Lung (tissue), 12 donors: ENCODE results near the gene CPTP. TPM values are rescaled to one million over a fixed set of nuclear protein-coding genes. Genes with fewer than 3 reads are reported as not detected.

Experiments used
- ATAC-seq: fragments of 200-7000 bp; cut with Tn5 transposase; one replicate; pipeline ENCODE4 v1.9.1; 2020; ENCODE audit warnings: moderate number of reproducible peaks; ENCODE audit not compliant: insufficient read depth, low FRiP score
- DNase-seq, 3 donors: peaks; one replicate each; pipeline ENCODE4 v3.0.0-alpha.2; 2013 to 2017
- H3K27ac ChIP-seq, 2 donors: one replicate each; pipeline ENCODE4 v1.5.1; 2013; ENCODE audit warnings: mild to moderate bottlenecking in 2 of 2, moderate library complexity in 2 of 2, control low read depth in 1 of 2, inconsistent platforms in 1 of 2, low read depth in 1 of 2, low read length in 1 of 2
- H3K27me3 ChIP-seq, 3 donors: one replicate each; pipeline ENCODE4 v1.5.1; 2013; ENCODE audit warnings: low read length in 2 of 3; ENCODE audit not compliant: control insufficient read depth in 3 of 3, insufficient read depth in 3 of 3
- H3K36me3 ChIP-seq, 4 donors: one replicate each; pipeline ENCODE4 v1.5.1; 2013; ENCODE audit warnings: low read length in 4 of 4, mild to moderate bottlenecking in 1 of 4, moderate library complexity in 1 of 4; ENCODE audit not compliant: control insufficient read depth in 4 of 4, insufficient read depth in 4 of 4
- H3K4me1 ChIP-seq, 5 donors: one replicate each; pipeline ENCODE4 v1.5.1; 2013; ENCODE audit warnings: low read length in 5 of 5, mild to moderate bottlenecking in 2 of 5, moderate library complexity in 1 of 5; ENCODE audit not compliant: control insufficient read depth in 5 of 5, insufficient read depth in 5 of 5
- H3K4me3 ChIP-seq: one replicate; pipeline ENCODE4 v1.5.1; 2013; ENCODE audit warnings: mild to moderate bottlenecking, control low read depth, moderate library complexity
- H3K9ac ChIP-seq, 2 donors: one replicate each; pipeline ENCODE4 v1.5.1; 2013; ENCODE audit warnings: low read length in 2 of 2, control low read depth in 1 of 2; ENCODE audit not compliant: insufficient read depth in 1 of 2
- H3K9me3 ChIP-seq, 4 donors: one replicate each; pipeline ENCODE4 v1.5.1; 2013; ENCODE audit warnings: low read length in 3 of 4, mild to moderate bottlenecking in 1 of 4, moderate library complexity in 1 of 4; ENCODE audit not compliant: control insufficient read depth in 4 of 4, insufficient read depth in 3 of 4
- CTCF ChIP-seq: IDR thresholded peaks from 2 replicates; pipeline ENCODE4 v1.5.1; 2012; ENCODE audit warnings: mild to moderate bottlenecking; ENCODE audit errors: control extremely low read depth, extremely low read depth
- WGBS, 2 donors: extraction: QIAGEN DNeasy Blood & Tissue Kit; methylation state at CpG; one replicate each; pipeline ENCODE4 v1.1.7; 2013; 5-methylcytosine and 5-hydroxymethylcytosine counted together
- polyA plus RNA-seq, 2 donors: library from polyadenylated mRNA; stranded (reverse); fragments of 200-250 nt; gene quantifications; one replicate each; pipeline ENCODE4 v1.2.1, GENCODE V29; 2013
- total RNA-seq, 2 donors: library from RNA; depleted of rRNA in 1 of 2; stranded (reverse); fragments of >200 nt in 1 of 2; gene quantifications; one replicate each; pipeline ENCODE4 v1.2.1, GENCODE V29; 2014 to 2021
- donor health status: control.
- donor health status: control.
- donor health status: Bipolar disorder and iron deficiency.
- donor health status: healthy.
- donor health status: DM: yes; HTN: yes; CAD: no.

Gene CPTP
- total and polyA plus RNA-seq, 4 donors: 10.9 to 32.0 (median 19.2) TPM

DNA sequence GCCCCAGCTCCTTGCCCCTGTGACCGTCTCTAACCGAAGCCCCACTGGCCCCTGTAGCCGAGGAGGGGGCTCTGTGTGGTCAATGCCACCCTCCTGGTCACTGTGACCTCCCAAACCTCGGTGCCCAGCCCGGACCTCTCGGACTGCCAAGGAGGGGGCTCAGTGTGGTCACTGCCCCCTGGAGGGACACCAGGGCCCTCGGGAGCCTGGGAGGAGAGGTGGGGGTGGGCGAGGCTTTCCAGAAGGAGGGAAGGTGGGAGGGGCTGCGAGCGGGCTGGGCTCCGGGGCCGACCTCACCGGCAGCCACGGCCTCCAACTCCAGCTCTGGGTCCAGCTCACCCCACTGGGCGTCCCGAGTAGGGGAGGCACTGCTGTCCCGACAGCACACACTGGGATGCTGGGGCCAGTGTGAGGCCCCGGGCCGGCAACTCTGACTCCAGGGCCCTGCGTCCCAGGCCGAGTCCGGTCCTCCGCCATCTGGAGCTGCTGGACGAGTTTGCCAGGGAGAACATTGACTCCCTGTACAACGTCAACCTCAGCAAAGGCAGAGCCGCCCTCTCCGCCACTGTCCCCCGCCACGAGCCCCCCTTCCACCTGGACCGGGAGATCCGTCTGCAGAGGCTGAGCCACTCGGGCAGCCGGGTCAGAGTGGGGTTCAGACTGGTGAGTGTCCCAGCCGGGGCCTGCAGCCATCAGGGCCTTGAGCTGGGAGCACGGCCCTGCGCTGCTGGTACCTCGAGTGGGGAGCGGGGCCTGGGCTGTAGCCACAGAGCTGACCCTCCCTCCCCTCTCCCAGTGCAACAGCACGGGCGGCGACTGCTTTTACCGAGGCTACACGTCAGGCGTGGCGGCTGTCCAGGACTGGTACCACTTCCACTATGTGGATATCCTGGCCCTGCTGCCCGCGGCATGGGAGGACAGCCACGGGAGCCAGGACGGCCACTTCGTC is 38.0 kb upstream of the CPTP start:
- Histone ChIP-seq H3K27ac (no peak overlapping the region), H3K9ac (no peak overlapping the region), H3K27me3 (peaks cover 0 to 6% (median 0%) of the 10 kb centered on the region in 3 donors), H3K36me3 (no peaks in the 10 kb centered on the region), H3K4me3 (no peak overlapping the region), H3K9me3 (peaks cover 0 to 2% (median 0%) of the 10 kb centered on the region in 4 donors), H3K4me1 (peaks cover 0 to 2% (median 0%) of the 10 kb centered on the region in 5 donors)
- TF ChIP-seq CTCF: no peak
- no peak for DNase-seq
- ATAC-seq: no peak
- WGBS, 2 donors: 62 to 70% methylated on average over 35 to 50 of the region's 50 CpGs

GRCh38 chr1:1287288-1288110 is 37.1 kb upstream of the CPTP start:
- H3K4me1 ChIP-seq: peaks cover 0 to 2% (median 0%) of the 10 kb centered on the region in 5 donors
- peaks cover 0 to 2% (median 0%) of the 10 kb centered on the region in 4 donors for H3K9me3 ChIP-seq
- H3K36me3 ChIP-seq: no peaks in the 10 kb centered on the region
- H3K9ac ChIP-seq: no peak overlapping the region
- peaks cover 0 to 6% (median 0%) of the 10 kb centered on the region in 3 donors for H3K27me3 ChIP-seq
- DNase-seq: no peak
- no peak for ATAC-seq
- no peak overlapping the region for H3K27ac ChIP-seq
- no peak overlapping the region for H3K4me3 ChIP-seq
- WGBS, 2 donors: 78 to 86% methylated on average over 42 to 46 of the region's 46 CpGs
- TF ChIP-seq CTCF: no peak

DNA sequence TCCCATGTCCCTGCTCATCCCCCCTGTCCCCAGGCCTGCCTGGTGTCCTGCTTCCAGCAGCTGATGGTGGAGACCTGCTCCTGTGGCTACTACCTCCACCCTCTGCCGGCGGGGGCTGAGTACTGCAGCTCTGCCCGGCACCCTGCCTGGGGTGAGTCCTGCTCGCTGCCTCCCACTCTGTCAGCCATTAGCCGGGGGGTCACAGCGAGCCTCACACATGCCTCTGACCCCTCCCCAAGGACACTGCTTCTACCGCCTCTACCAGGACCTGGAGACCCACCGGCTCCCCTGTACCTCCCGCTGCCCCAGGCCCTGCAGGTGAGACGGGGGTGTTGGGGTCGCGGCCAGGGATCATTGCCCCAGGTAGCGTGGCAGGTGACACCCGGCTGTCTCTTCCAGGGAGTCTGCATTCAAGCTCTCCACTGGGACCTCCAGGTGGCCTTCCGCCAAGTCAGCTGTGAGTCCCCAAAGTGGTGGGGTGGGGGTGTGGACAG is 34.3 kb upstream of the CPTP start:
- TF ChIP-seq CTCF: peak; percentile 7
- no peaks in the 10 kb centered on the region for H3K9me3 ChIP-seq
- H3K4me3 ChIP-seq: no peak overlapping the region
- DNase-seq: no peak
- H3K4me1 ChIP-seq: peaks cover 0 to 2% (median 0%) of the 10 kb centered on the region in 5 donors
- H3K36me3 ChIP-seq: peaks cover 0 to 12% (median 0%) of the 10 kb centered on the region in 4 donors
- H3K27ac ChIP-seq: no peak overlapping the region
- no peak for ATAC-seq
- H3K27me3 ChIP-seq: peaks cover 0 to 6% (median 0%) of the 10 kb centered on the region in 3 donors
- no peak overlapping the region for H3K9ac ChIP-seq
- 53 to 59% methylated on average over 15 of the region's 15 CpGs for WGBS, 2 donors
